Lower leg skin (tissue), 3 donors: ENCODE results near the gene RIPK4.

Experiments
- CTCF ChIP-seq, 3 donors: fragments of 450-650 bp; IDR thresholded peaks; one replicate each; pipeline ENCODE4 v1.5.1; 2016; ENCODE audit warnings: antibody characterized with exemption in 3 of 3, mild to moderate bottlenecking in 3 of 3, moderate library complexity in 2 of 3
- POLR2A ChIP-seq, 2 donors: fragments of 450-650 bp; IDR thresholded peaks; one replicate each; pipeline ENCODE4 v1.6.1; 2016 to 2017; ENCODE audit warnings: antibody characterized with exemption in 2 of 2, mild to moderate bottlenecking in 1 of 2, moderate library complexity in 1 of 2

GRCh38 chr21:41767606-41768436 lies 969 bp upstream of the RIPK4 start:
- no peak for TF ChIP-seq CTCF (IDR thresholded peaks at IDR 0.05)
- TF ChIP-seq POLR2A (IDR thresholded peaks at IDR 0.05): no peak
